Ascending aorta (tissue), 1 donor: Measurements from ENCODE around the gene ARMH2. TPM values are rescaled to one million over a fixed set of nuclear protein-coding genes. Genes with fewer than 3 reads are reported as not detected.

Source experiments
- total RNA-seq: library from RNA; depleted of rRNA; stranded (reverse); fragments of >200 nt; gene quantifications from one replicate; pipeline ENCODE4 v1.1.0, GENCODE V29; 2016

The ARMH2 gene
- total RNA-seq, 1 donor from 2014 or later, result not detected

Other genes starting within 250 kb of the ARMH2 start
- not detected for gene KIAA0319, start 152.7 kb downstream of the ARMH2 start, total RNA-seq
- 5.6 TPM for gene TDP2, start 132.0 kb downstream of the ARMH2 start, total RNA-seq
- gene ACOT13, start 131.8 kb downstream of the ARMH2 start, total RNA-seq, result 3.1 TPM
- 29.6 TPM for gene C6orf62, start 79.8 kb downstream of the ARMH2 start, total RNA-seq
- gene GMNN, start 24.0 kb downstream of the ARMH2 start, total RNA-seq, result 8.1 TPM
- gene RIPOR2, start 137.0 kb upstream of the ARMH2 start, total RNA-seq, result 49.0 TPM